Testis (tissue), 3 donors: ENCODE measurements around the gene SNAPC5. TPM values are rescaled to one million over a fixed set of nuclear protein-coding genes. Genes with fewer than 3 reads are reported as not detected.

ENCODE experiments used
- DNase-seq: peaks from one replicate; pipeline ENCODE4 v3.0.0-alpha.2; 2019
- H3K27ac ChIP-seq, 2 donors: fragments of 200-600 bp; sonication (generic); one replicate each; pipeline ENCODE4 v1.5.1; 2019
- H3K27me3 ChIP-seq: fragments of 200-600 bp; sonication (generic); one replicate; pipeline ENCODE4 v1.5.1; 2019
- H3K36me3 ChIP-seq: fragments of 200-600 bp; sonication (generic); one replicate; pipeline ENCODE4 v1.5.1; 2017; ENCODE audit warnings: low read depth; ENCODE audit errors: missing control alignments
- H3K4me1 ChIP-seq: fragments of 200-600 bp; sonication (generic); one replicate; pipeline ENCODE4 v1.5.1; 2019
- H3K4me3 ChIP-seq, 2 donors: fragments of 200-600 bp; sonication (generic); one replicate each; pipeline ENCODE4 v1.5.1; 2017 to 2019
- H3K9me3 ChIP-seq: fragments of 200-600 bp; sonication (generic); one replicate; pipeline ENCODE4 v1.5.1; 2017
- POLR2A ChIP-seq: fragments of 450-650 bp; IDR thresholded peaks from one replicate; pipeline ENCODE4 v1.6.1; 2017; ENCODE audit warnings: antibody characterized with exemption, mild to moderate bottlenecking, moderate library complexity
- WGBS, 2 donors: methylation state at CpG; one replicate each; pipeline ENCODE4 v1.1.5; 2018; 5-methylcytosine and 5-hydroxymethylcytosine counted together
- intact Hi-C: fragments of 100-400 bp; cut with DNase I; formaldehyde crosslinking; loops from one replicate; pipeline ENCODE4 v1.15.1; 2023; ENCODE audit warnings: low total_unique reads
- polyA plus RNA-seq: library from polyadenylated mRNA; stranded (reverse); fragments of 350-450 nt; fragmentation: Illumina TruSeq; extraction: RNeasy Lipid Tissue Mini Kit (QIAGEN cat#74804); gene quantifications from one replicate; pipeline ENCODE4 v1.2.3, GENCODE V29; 2014; ENCODE audit warnings: low read depth, low replicate concordance; ENCODE audit not compliant: insufficient read depth
- total RNA-seq, 2 donors: library from RNA; depleted of rRNA; stranded (reverse); fragments of >200 nt; gene quantifications; one replicate each; pipeline ENCODE4 v1.2.3, GENCODE V29; 2016
- TF ChIP-seq, protein P1 (sequence below), 3 experiments: fragments of 450-650 bp in 2 of 3; fragments of 200-600 bp in 1 of 3; sonication (generic) in 1 of 3; IDR thresholded peaks; one replicate each; pipeline ENCODE4 v1.5.1; 2016 to 2019; ENCODE audit warnings: antibody characterized with exemption in 3 of 3, mild to moderate bottlenecking in 2 of 3, moderate library complexity in 1 of 3

Gene SNAPC5
- total and polyA plus RNA-seq, 3 donors from 2014 or later = 30.7 to 73.9 (median 45.4) TPM

DNA sequence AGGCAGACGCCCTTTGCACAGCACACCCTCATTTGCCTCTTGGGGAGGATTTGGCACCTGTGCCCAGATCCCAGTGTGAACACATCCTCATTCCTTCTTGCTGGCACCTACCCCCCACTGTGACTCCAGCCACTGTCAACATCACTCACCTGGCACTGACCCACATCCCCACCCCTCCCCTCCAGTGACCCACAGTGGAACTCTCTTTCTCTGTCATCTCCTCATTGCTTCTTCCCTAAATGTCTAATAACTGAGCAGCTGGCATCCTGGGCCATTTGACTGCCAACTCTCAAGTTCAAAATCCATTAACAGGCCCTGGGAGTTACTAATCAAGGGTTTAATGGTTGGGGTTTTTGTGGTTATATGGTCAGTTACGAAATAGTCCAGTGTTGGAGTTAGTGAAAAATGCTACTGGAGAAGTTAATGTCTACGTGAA lies 14.4 kb downstream of the SNAPC5 start:
- no peaks in the 10 kb centered on the region for H3K4me1 ChIP-seq
- no peaks in the 10 kb centered on the region for H3K36me3 ChIP-seq
- DNase-seq = no peak

DNA sequence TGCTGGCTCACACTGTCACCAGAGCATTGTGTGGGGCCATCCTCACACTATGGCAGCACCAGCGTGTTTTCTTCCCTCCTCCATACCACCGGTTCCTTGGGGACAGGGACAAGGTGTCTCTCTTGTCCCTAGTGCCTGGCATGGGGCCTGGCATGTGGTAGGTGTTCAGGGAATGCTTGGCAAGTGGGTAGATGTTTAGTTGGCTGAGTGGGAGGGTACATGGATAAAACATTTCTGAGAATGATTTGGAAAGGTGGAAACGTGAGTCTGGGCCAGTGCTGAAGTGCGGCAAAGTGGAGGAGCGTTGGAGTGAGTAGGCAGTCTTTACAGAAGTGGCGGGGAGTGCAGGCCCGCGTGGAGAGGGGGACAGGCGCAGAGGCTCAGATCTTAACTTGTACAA lies 15.0 kb downstream of the SNAPC5 start:
- Histone ChIP-seq H3K4me1 (no peaks in the 10 kb centered on the region), H3K27ac (no peak overlapping the region), H3K36me3 (no peaks in the 10 kb centered on the region), H3K9me3 (no peaks in the 10 kb centered on the region), H3K4me3 (no peak overlapping the region), H3K27me3 (no peaks in the 10 kb centered on the region)
- no peak for DNase-seq
- intact Hi-C loops = no loop called here
- TF ChIP-seq, protein P1, sequence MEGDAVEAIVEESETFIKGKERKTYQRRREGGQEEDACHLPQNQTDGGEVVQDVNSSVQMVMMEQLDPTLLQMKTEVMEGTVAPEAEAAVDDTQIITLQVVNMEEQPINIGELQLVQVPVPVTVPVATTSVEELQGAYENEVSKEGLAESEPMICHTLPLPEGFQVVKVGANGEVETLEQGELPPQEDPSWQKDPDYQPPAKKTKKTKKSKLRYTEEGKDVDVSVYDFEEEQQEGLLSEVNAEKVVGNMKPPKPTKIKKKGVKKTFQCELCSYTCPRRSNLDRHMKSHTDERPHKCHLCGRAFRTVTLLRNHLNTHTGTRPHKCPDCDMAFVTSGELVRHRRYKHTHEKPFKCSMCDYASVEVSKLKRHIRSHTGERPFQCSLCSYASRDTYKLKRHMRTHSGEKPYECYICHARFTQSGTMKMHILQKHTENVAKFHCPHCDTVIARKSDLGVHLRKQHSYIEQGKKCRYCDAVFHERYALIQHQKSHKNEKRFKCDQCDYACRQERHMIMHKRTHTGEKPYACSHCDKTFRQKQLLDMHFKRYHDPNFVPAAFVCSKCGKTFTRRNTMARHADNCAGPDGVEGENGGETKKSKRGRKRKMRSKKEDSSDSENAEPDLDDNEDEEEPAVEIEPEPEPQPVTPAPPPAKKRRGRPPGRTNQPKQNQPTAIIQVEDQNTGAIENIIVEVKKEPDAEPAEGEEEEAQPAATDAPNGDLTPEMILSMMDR (IDR thresholded peaks at IDR 0.05) = no peak
- TF ChIP-seq POLR2A = no peak
- 86 to 92% methylated on average over 9 of the region's 9 CpGs for WGBS, 2 donors

More for the DNA sequence above, 14.4 kb downstream of the SNAPC5 start:
- no peak for TF ChIP-seq POLR2A
- TF ChIP-seq, protein P1 (IDR thresholded peaks at IDR 0.05) = no peak
- WGBS, 2 donors = 89 to 94% methylated on average over 3 of the region's 3 CpGs
- Histone ChIP-seq H3K27me3 (no peaks in the 10 kb centered on the region), H3K4me3 (no peak overlapping the region), H3K27ac (no peak overlapping the region), H3K9me3 (no peaks in the 10 kb centered on the region)
- intact Hi-C loops = no loop called here

DNA sequence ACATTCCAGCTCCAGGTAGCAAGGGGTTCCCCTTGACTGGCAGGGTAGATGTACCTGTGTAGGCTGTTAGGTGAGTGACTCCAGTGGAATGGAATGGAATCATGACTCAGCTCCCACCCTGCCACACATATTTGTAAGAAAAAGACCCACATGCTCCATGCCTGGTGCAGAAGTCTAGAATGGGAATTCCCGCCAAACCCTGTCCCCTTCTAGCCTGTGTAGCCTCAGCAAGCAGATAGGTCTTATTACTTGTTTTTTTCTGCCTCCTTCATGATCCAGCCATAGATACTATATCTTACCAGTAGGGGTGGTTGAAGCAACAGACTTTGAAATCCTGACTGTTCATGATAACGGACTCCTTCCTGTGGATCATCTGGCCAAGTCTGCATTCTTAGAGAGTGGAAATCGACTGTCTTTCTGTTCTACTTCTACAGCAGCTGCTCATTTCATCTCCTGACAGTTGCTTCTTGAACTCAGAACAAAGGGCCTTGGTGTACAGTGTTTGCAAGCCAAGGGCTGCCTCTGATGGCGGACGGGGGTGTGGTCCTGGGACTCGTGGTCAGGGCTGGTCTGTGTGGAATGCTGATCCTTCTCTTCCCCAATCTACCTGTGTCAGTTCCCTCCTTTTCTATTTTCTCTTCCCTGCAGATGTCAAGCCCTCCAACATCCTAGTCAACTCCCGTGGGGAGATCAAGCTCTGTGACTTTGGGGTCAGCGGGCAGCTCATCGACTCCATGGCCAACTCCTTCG lies 16.3 kb downstream of the SNAPC5 start:
- no peaks in the 10 kb centered on the region for H3K36me3 ChIP-seq
- H3K27me3 ChIP-seq = no peaks in the 10 kb centered on the region
- no peak for DNase-seq
- intact Hi-C loops = no loop called here
- 90 to 97% methylated on average over 10 of the region's 10 CpGs for WGBS, 2 donors
- no peak overlapping the region for H3K27ac ChIP-seq
- H3K9me3 ChIP-seq = no peaks in the 10 kb centered on the region
- H3K4me3 ChIP-seq = no peak overlapping the region
- TF ChIP-seq POLR2A = no peak
- TF ChIP-seq, protein P1 (IDR thresholded peaks at IDR 0.05) = no peak
- no peaks in the 10 kb centered on the region for H3K4me1 ChIP-seq

DNA sequence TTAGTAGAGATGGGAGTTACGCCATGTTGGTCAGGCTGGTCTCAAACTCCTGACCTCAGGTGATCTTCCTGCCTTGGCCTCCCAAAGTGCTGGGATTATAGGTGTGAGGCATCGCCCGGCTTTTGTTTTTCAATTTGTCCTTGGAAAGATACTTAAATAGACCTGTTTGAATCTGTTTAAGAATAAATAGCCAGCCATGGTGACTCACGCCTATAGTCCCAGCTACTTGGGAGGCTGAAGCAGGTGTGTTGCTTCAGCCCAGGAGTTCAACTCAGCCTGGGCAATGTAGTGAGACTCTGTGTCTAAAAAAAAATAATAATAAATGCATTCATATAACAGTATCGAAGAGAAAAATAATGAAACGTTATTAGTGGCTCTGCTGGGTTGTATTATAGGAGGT lies 17.3 kb downstream of the SNAPC5 start:
- no peak for TF ChIP-seq POLR2A
- TF ChIP-seq, protein P1 (IDR thresholded peaks at IDR 0.05) = no peak

DNA sequence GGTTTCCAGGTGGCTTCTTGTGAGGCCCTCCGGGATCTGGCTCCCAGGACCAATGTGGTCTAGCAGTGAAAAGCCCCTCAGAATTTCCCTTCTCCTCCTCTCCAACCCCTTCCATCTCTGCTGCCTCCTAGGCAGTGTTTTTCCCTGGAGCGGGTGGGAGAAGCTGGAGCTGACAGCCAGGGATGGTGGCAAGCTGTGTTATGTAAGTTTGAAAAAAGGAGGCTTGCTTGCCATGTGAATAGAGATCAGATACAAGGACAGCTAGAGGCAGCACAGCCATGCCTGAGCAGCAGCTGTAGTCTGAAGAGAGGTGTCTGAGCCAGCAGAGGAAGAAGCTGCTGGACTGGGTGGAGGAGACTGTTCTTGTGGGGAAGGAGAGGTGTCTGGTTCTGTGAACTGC lies 20.6 kb downstream of the SNAPC5 start:
- H3K9me3 ChIP-seq = no peaks in the 10 kb centered on the region
- no peaks in the 10 kb centered on the region for H3K4me1 ChIP-seq
- no peak overlapping the region for H3K27ac ChIP-seq
- DNase-seq = no peak
- intact Hi-C loops = no loop called here
- H3K27me3 ChIP-seq = no peaks in the 10 kb centered on the region
- WGBS, 2 donors = 97 to 100% methylated on average over 2 of the region's 2 CpGs
- no peaks in the 10 kb centered on the region for H3K36me3 ChIP-seq
- H3K4me3 ChIP-seq = no peak overlapping the region
- no peak for TF ChIP-seq POLR2A
- TF ChIP-seq, protein P1 (IDR thresholded peaks at IDR 0.05) = no peak

More for the DNA sequence above, 17.3 kb downstream of the SNAPC5 start:
- no peaks in the 10 kb centered on the region for H3K9me3 ChIP-seq
- intact Hi-C loops = no loop called here
- H3K4me3 ChIP-seq = no peak overlapping the region
- H3K27ac ChIP-seq = no peak overlapping the region
- no peaks in the 10 kb centered on the region for H3K36me3 ChIP-seq
- no peak for DNase-seq
- H3K4me1 ChIP-seq = no peaks in the 10 kb centered on the region
- H3K27me3 ChIP-seq = no peaks in the 10 kb centered on the region
- 93 to 96% methylated on average over 6 of the region's 6 CpGs for WGBS, 2 donors
